ENCODE results near the gene CNGA4. TPM values are rescaled to one million over a fixed set of nuclear protein-coding genes. Genes with fewer than 3 reads are reported as not detected.

CNGA4 gene
- total RNA-seq, 1 experiment from 2014 or later: 0.27 TPM

GRCh38 chr11:6285019-6285418, 46.1 kb downstream of the CNGA4 start:
- RAD21 ChIA-PET (ENCODE audit: low non-redundant PET in 1 of 2, low total read pairs in 2 of 2, uncharacterized antibody in 2 of 2, unreplicated experiment in 2 of 2): no interaction called here
- ATAC-seq (no peak), DNase-seq (ENCODE audit: low read depth, low spot score) (no peak)
- Histone ChIP-seq H3K9me2 (ENCODE audit: insufficient read depth) (no peaks in the 10 kb centered on the region), H3K4me1 (ENCODE audit: control insufficient read depth in 1 of 2, insufficient read depth in 2 of 2, low read length in 2 of 2) (peaks cover 0 to 10% of the 10 kb centered on the region in 2 experiments; a peak in 3 of 4 replicates), H3K4me3 (replicated peaks in 1 of 2; ENCODE audit: low read depth in 1 of 2, low read length in 2 of 2) (no peak overlapping the region), H3K9me3 (ENCODE audit: control insufficient read depth in 1 of 2, insufficient read depth in 1 of 2, low read depth in 1 of 2, low read length in 2 of 2) (no peaks in the 10 kb centered on the region), H4K20me1 (ENCODE audit: insufficient read depth) (no peaks in the 10 kb centered on the region), H3K9ac (ENCODE audit: low read length) (no peak overlapping the region), H2AFZ (ENCODE audit: low read depth, low read length, poor library complexity, severe bottlenecking) (no peak overlapping the region), H3K4me2 (ENCODE audit: low read length) (no peak overlapping the region), H3K27ac (ENCODE audit: low read depth, low read length) (no peak overlapping the region), H3K27me3 (ENCODE audit: insufficient read depth, low read length) (peaks cover 43% of the 10 kb centered on the region), H3K79me2 (ENCODE audit: insufficient read depth, low read length) (no peaks in the 10 kb centered on the region), H3K36me3 (ENCODE audit: control insufficient read depth in 1 of 2, insufficient read depth in 2 of 2, low read length in 2 of 2) (no peaks in the 10 kb centered on the region)
- CTCF ChIA-PET: interaction anchor here (0.9 kb wide), 2 partner anchors 14 to 78 kb away, joined by 3 read pairs; no protein-coding TSS in a partner anchor
- POLR2A ChIA-PET: no interaction called here
- TF ChIP-seq ZFX (IDR thresholded peaks at IDR 0.05): no peak
- no peak for TF ChIP-seq RAD21 (IDR thresholded peaks at IDR 0.05; ENCODE audit: low read depth)
- no peak for TF ChIP-seq MAX (IDR thresholded peaks at IDR 0.05)
- TF ChIP-seq, protein P1, sequence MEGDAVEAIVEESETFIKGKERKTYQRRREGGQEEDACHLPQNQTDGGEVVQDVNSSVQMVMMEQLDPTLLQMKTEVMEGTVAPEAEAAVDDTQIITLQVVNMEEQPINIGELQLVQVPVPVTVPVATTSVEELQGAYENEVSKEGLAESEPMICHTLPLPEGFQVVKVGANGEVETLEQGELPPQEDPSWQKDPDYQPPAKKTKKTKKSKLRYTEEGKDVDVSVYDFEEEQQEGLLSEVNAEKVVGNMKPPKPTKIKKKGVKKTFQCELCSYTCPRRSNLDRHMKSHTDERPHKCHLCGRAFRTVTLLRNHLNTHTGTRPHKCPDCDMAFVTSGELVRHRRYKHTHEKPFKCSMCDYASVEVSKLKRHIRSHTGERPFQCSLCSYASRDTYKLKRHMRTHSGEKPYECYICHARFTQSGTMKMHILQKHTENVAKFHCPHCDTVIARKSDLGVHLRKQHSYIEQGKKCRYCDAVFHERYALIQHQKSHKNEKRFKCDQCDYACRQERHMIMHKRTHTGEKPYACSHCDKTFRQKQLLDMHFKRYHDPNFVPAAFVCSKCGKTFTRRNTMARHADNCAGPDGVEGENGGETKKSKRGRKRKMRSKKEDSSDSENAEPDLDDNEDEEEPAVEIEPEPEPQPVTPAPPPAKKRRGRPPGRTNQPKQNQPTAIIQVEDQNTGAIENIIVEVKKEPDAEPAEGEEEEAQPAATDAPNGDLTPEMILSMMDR (IDR thresholded peaks at IDR 0.05 in 2 of 3, conservative IDR thresholded peaks at IDR 0.05 in 1 of 3; ENCODE audit: borderline replicate concordance in 1 of 3, insufficient read depth in 1 of 3, low read depth in 2 of 3, low read length in 2 of 3): no peak
- TF ChIP-seq SIN3A (IDR thresholded peaks at IDR 0.05; ENCODE audit: low read depth): no peak
- TF ChIP-seq ELF1 (IDR thresholded peaks at IDR 0.05; ENCODE audit: borderline replicate concordance, low read depth): no peak
- BruUV-seq (replicated peaks): no TSS peak
- intact Hi-C loops (cut with micrococcal nuclease): no loop called here

Other genes with a start within 250 kb of the CNGA4 start
- not detected for gene OR56A4, start 232.1 kb upstream of the CNGA4 start, total RNA-seq (2021; ENCODE audit: unreplicated experiment)
- gene OR56A1, start 208.3 kb upstream of the CNGA4 start, total RNA-seq (2021; ENCODE audit: unreplicated experiment): not detected
- not detected for gene OR56B4, start 131.4 kb upstream of the CNGA4 start, total RNA-seq (2021; ENCODE audit: unreplicated experiment)
- gene OR52B2, start 68.8 kb upstream of the CNGA4 start, total RNA-seq (2021; ENCODE audit: unreplicated experiment): not detected
- not detected for gene OR52W1, start 39.9 kb upstream of the CNGA4 start, total RNA-seq (2021; ENCODE audit: unreplicated experiment)
- not detected for gene C11orf42, start 33.5 kb upstream of the CNGA4 start, total RNA-seq (2021; ENCODE audit: unreplicated experiment)
- gene FHIP1B, start 4.5 kb upstream of the CNGA4 start, total RNA-seq (2021; ENCODE audit: unreplicated experiment): 32.1 TPM
- gene CCKBR, start 20.7 kb downstream of the CNGA4 start, total RNA-seq (2021; ENCODE audit: unreplicated experiment): not detected
- gene CAVIN3, start 81.4 kb downstream of the CNGA4 start, total RNA-seq (2021; ENCODE audit: unreplicated experiment): 18.6 TPM
- gene SMPD1, start 151.4 kb downstream of the CNGA4 start, total RNA-seq (2021; ENCODE audit: unreplicated experiment): 2.8 TPM
- gene APBB1, start 180.0 kb downstream of the CNGA4 start, total RNA-seq (2021; ENCODE audit: unreplicated experiment): 12.4 TPM
- gene HPX, start 201.9 kb downstream of the CNGA4 start, total RNA-seq (2021; ENCODE audit: unreplicated experiment): 4.6 TPM
- gene TRIM3, start 234.9 kb downstream of the CNGA4 start, total RNA-seq (2021; ENCODE audit: unreplicated experiment): 13.4 TPM
- 77.9 TPM for gene ARFIP2, start 242.2 kb downstream of the CNGA4 start, total RNA-seq (2021; ENCODE audit: unreplicated experiment)
- gene TIMM10B, start 242.4 kb downstream of the CNGA4 start, total RNA-seq (2021; ENCODE audit: unreplicated experiment): 22.9 TPM

Data from HCT116 (cell line).